Heart right ventricle (tissue), 16 donors: ENCODE results near the gene AEN. TPM values are rescaled to one million over a fixed set of nuclear protein-coding genes. Genes with fewer than 3 reads are reported as not detected.

Source experiments
- ATAC-seq, 8 donors: fragments of 200-7000 bp; cut with Tn5 transposase; one replicate each; pipeline ENCODE4 v1.9.1; 2020; ENCODE audit warnings: mild to moderate bottlenecking in 8 of 8, moderate library complexity in 8 of 8, moderate number of reproducible peaks in 1 of 8
- DNase-seq, 2 donors: peaks; one replicate each; pipeline ENCODE4 v3.0.0-alpha.2; 2020
- H3K27ac ChIP-seq, 10 donors: fragments of 200-600 bp; sonication (generic) in 2 of 10; one replicate each; pipeline versions ENCODE4 v1.5.0 to v1.8.0; 2020 to 2022; ENCODE audit warnings: mild to moderate bottlenecking in 3 of 10
- H3K27me3 ChIP-seq, 7 donors: fragments of 200-600 bp; one replicate each; pipeline ENCODE4 v1.8.0; 2021 to 2022; ENCODE audit warnings: mild to moderate bottlenecking in 2 of 7
- H3K36me3 ChIP-seq, 9 donors: fragments of 200-600 bp; sonication (generic) in 1 of 9; one replicate each; pipeline versions ENCODE4 v1.5.0 to v1.8.0; 2020 to 2022; ENCODE audit warnings: mild to moderate bottlenecking in 2 of 9
- H3K4me1 ChIP-seq, 9 donors: fragments of 200-600 bp; sonication (generic) in 1 of 9; one replicate each; pipeline versions ENCODE4 v1.5.0 to v1.8.0; 2020 to 2022; ENCODE audit warnings: mild to moderate bottlenecking in 4 of 9
- H3K4me3 ChIP-seq, 10 donors: fragments of 200-600 bp; sonication (generic) in 2 of 10; one replicate each; pipeline versions ENCODE4 v1.5.0 to v1.8.0; 2020 to 2022; ENCODE audit warnings: mild to moderate bottlenecking in 7 of 10, moderate library complexity in 2 of 10
- H3K9me3 ChIP-seq, 11 donors: fragments of 200-600 bp in 10 of 11; sonication (generic) in 2 of 11; one replicate each; pipeline versions ENCODE4 v1.5.0 to v1.8.0; 2013 to 2022; ENCODE audit warnings: mild to moderate bottlenecking in 2 of 11, control low read depth in 1 of 11, moderate library complexity in 1 of 11
- WGBS, 2 donors: extraction: QIAGEN DNeasy Blood & Tissue Kit; methylation state at CpG; one replicate each; pipeline ENCODE4 v1.1.7; 2013; ENCODE audit warnings: inconsistent platforms in 1 of 2; 5-methylcytosine and 5-hydroxymethylcytosine counted together
- intact Hi-C, 10 donors: fragments of 100-400 bp; cut with DNase I; formaldehyde crosslinking; loops; one replicate each; pipeline versions ENCODE4 v1.11.1 to v1.14.2; 2022
- polyA plus RNA-seq, 2 donors: library from polyadenylated mRNA; stranded (reverse); fragments of 200-250 nt; gene quantifications; one replicate each; pipeline ENCODE4 v1.2.3, GENCODE V29; 2013
- total RNA-seq, 10 donors: library from RNA; stranded (reverse); fragmentation: NEBNext Ultra II Directional in 3 of 10; extraction: Animal tissue kit (Norgen Biotek cat#: 25700) in 3 of 10; gene quantifications; one replicate each; pipeline versions ENCODE4 v1.2.1 to v1.2.4, GENCODE V29; 2021 to 2023
- TF ChIP-seq, protein P1 (sequence below), 9 donors: fragments of 200-600 bp; sonication (generic) in 2 of 9; IDR thresholded peaks; one replicate each; pipeline versions ENCODE4 v1.5.0 to v1.8.0; 2021 to 2022; ENCODE audit warnings: antibody characterized with exemption in 9 of 9, mild to moderate bottlenecking in 5 of 9, moderate library complexity in 1 of 9
- donor health status: Arrhythmogenic right ventricular cardiomyopathy.
- donor health status: ischemic (EF 13 %, LVEDD 7.1; RV severe dilation, severe dysfunction).
- donor health status: healthy with polysubstance abuse.
- donor health status: DM: no; HTN: yes; CAD: no.
- donor health status: DM: no; HTN: no; CAD: no.
- donor health status: ischemic (EF 25% LVEDD 6.9; RV normal size, moderate dysfunction).
- donor health status: ischemic (EF 25% LVEDD 5.7; RV mildly dilated, moderate dysfunction).
- donor health status: healthy.
- donor health status: DM: yes; HTN: yes; CAD: no.
- donor health status: Ischemic cardiomyopathy.
- donor health status: ischemic (EF 35%, LVEDD 5.7; RV mildly dilated, moderate dysfunction).
- donor health status: nonischemic (EF 11% LVEDD 7.7; RV severe dilation, severe dysfunction).
- donor health status: DM: yes; HTN: yes; CAD: no.
- donor health status: PGD.
- donor health status: ischemic (EF 29% LVEDD 5.4; RV normal size, mild dysfunction).
- donor health status: nonischemic (EF 23%, LVEDD 6.1; RV moderate dilation, normal function).

AEN gene
- total and polyA plus RNA-seq, 12 donors = 3.4 to 13.2 (median 5.6) TPM

DNA sequence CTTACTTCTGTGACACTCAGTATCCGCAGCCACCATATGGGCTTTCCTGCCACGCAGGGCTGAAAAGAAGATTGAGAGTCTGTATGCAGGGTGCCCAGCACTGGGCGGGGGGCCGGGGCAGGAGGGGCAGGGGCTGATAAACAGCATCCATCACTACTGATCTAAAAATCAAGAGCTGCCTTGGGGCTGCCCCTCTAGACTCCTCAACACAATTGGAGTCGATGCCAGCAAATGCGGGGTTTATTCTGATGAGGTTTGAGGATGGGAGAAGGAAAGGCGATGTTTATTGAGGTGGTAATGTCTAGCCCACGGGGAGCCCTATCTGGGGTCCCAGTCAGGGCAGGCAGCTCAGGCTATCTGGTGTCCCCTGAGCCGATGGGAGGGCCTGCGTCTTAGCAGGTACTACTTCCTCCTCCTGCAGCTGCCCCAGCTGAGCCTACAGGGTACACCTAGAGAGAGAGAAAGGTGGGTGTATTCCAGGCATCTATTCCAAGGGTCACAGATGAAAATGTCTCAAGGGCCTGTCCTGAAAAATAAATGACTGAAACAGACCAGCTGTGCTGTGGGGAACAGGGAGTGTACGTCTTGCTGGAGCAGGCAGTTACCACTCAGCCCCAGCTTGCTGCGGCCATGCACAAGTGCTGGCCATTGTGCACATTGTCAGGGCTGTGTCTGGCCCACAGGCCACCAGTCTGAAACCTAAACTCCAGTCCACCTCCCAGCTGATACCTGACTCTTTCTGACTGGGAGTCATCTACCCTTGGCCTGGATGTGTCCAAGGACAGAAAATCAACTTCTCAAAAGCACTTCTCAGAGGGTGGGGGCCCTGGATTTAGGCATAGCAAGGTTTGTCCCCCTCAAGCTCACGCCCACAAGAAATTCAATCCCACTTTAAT lies 37.2 kb downstream of the AEN start:
- H3K9me3 ChIP-seq = peaks cover 0 to 5% (median 0%) of the 10 kb centered on the region in 11 donors
- intact Hi-C loops = loop anchor here in 5 of 10 donors (2.0 to 10.0 kb wide), 5 partner anchors 174 to 236 kb away; partner anchors contain the start of gene HAPLN3 (in 2 of the 5)
- no peaks in the 10 kb centered on the region for H3K27me3 ChIP-seq
- TF ChIP-seq, protein P1, sequence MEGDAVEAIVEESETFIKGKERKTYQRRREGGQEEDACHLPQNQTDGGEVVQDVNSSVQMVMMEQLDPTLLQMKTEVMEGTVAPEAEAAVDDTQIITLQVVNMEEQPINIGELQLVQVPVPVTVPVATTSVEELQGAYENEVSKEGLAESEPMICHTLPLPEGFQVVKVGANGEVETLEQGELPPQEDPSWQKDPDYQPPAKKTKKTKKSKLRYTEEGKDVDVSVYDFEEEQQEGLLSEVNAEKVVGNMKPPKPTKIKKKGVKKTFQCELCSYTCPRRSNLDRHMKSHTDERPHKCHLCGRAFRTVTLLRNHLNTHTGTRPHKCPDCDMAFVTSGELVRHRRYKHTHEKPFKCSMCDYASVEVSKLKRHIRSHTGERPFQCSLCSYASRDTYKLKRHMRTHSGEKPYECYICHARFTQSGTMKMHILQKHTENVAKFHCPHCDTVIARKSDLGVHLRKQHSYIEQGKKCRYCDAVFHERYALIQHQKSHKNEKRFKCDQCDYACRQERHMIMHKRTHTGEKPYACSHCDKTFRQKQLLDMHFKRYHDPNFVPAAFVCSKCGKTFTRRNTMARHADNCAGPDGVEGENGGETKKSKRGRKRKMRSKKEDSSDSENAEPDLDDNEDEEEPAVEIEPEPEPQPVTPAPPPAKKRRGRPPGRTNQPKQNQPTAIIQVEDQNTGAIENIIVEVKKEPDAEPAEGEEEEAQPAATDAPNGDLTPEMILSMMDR (IDR thresholded peaks at IDR 0.05) = no peak
- H3K4me3 ChIP-seq = no peak overlapping the region
- DNase-seq = no peak
- H3K36me3 ChIP-seq = no peaks in the 10 kb centered on the region
- H3K27ac ChIP-seq = no peak overlapping the region
- no peak for ATAC-seq
- H3K4me1 ChIP-seq = peaks cover 0 to 14% (median 4%) of the 10 kb centered on the region in 9 donors
- 76 to 81% methylated on average over 13 of the region's 13 CpGs for WGBS, 2 donors

DNA sequence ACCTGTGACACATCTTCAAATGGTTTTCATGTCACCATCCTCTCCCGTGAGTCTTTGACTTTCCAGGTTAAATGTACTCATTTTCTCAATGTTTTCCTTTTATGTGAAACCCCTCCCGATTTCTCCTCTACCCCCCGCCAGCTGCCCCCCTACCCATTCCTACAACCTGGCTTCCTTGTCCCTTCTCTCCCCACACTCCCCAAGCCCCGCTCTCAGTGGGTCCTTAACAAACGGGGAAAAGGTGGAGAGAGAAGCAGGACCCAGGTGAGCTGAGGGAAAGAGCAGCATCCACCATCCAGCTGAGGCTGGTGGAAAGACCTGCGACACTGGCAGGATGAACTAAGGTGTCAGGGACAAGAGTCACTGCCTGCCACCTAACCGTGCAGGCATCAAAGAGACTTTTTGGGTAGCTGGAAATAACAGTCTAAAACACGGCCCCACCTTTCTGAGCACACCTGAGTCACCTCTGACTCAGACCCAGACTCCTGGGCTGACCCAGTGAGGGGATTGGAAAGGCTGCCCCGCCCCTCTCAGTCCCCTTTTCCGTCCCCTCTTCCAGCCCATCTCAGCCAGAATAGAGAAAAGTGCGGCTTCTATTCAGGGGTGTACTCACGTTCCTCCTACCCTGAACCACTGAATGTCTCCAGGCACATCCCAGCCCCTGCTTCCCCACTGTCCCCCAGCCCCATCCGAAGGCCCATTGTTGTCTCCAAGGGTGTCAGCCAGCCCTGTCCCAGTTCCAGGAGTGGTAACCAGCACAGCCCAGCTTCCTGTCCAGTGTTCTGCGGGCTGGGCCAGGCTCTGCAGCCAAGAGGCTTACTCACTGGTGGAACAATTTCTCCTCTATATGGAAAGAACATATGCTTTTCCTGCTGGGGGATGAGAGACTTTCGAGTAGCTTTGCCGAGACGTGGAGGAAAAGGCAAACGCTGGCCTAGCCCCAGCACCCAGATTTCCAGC lies 38.1 kb downstream of the AEN start:
- H3K4me1 ChIP-seq = peaks cover 0 to 14% (median 4%) of the 10 kb centered on the region in 9 donors
- TF ChIP-seq, protein P1 (IDR thresholded peaks at IDR 0.05) = no peak
- intact Hi-C loops = loop anchor here in 5 of 10 donors (2.0 to 10.0 kb wide), 5 partner anchors 173 to 236 kb away; partner anchors contain the start of gene HAPLN3 (in 2 of the 5)
- H3K27me3 ChIP-seq = no peaks in the 10 kb centered on the region
- peak overlapping the region in 1 of 10 donors; percentile 7 for H3K27ac ChIP-seq
- ATAC-seq (peak; percentile 25 to 86 (median 59)), DNase-seq (no peak)
- 64 to 65% methylated on average over 18 of the region's 18 CpGs for WGBS, 2 donors
- no peaks in the 10 kb centered on the region for H3K36me3 ChIP-seq
- H3K9me3 ChIP-seq = peaks cover 0 to 5% (median 0%) of the 10 kb centered on the region in 11 donors
- no peak overlapping the region for H3K4me3 ChIP-seq

DNA sequence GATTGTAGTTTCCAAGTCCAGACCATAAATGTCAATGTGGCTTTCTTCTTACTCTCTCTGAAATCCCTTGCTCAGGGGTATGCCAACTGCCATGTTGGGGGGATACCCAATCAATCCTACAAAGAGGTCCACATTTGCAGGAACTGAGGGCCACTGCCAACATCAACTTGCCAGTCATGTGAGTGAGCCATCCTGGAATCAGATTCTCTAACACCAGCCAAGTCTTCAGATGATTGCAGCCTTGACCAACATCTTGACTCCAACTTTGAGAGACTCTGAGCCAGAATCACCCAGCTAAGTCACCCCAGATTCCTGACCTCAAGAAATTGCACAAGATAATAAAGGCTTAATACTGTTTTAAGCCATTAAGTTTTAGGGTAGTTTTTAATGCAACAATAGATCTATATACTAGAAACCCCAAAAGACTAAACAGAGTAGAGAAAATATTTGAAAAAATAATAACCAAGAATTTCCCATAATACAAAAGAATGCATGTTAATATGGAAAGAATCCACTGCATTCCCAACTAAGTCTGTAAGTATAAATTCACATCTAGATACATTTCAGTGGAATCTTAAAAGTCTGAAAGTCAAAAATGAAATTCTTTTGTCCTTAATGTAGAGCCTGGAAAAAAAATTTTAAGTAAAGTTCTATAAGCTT lies 40.0 kb downstream of the AEN start:
- Histone ChIP-seq H3K4me3 (no peak overlapping the region), H3K9me3 (peaks cover 0 to 5% (median 0%) of the 10 kb centered on the region in 11 donors), H3K27me3 (no peaks in the 10 kb centered on the region), H3K27ac (no peak overlapping the region), H3K36me3 (no peaks in the 10 kb centered on the region), H3K4me1 (peaks cover 0 to 12% (median 4%) of the 10 kb centered on the region in 9 donors)
- TF ChIP-seq, protein P1 (IDR thresholded peaks at IDR 0.05) = no peak
- intact Hi-C loops = loop anchor here in 1 of 10 donors (5.0 kb wide), 1 partner anchor 39 kb away; the partner anchor contains the start of gene AEN
- no peak for DNase-seq
- no peak for ATAC-seq
